ENCODE results near the gene RTP3. TPM values are rescaled to one million over a fixed set of nuclear protein-coding genes. Genes with fewer than 3 reads are reported as not detected.
A peak's percentile ranks its signal among the peaks of the same experiment; 100 is the strongest.

Gene RTP3
- total RNA-seq, 2 experiments from 2014 or later = 0.74 to 1.3 TPM

DNA sequence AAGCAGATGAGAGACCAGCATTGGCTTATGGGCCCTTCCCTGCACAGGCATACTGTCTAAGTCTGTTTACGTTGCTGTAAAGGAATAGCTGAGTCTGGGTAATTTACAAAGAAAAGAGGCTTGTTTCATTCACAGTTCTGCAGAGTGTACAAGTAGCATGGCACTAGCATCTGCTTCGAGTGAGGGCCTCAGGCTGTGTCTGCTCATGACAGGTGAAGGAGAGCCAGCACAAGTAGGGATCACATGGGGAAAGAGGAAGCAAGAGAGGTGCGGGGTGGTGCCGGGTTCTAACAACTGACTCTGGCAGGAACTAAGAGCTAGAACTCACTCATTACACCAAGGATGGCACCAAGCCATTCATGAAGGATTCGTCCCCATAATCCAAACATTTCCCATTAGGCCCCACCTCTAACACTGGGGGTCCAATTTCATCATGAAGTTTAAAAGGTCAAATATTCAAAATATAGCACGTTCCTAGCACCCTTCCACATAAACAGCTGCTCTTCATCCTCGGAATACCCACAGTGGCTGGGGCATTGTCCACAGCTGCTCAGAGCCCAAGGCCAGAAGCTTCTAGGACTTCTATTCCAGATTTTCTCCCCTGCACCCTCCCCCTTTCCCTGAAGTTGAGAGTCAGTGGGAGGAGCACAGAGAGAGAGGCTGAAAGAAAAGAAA is 5.6 kb downstream of the RTP3 start:
- peaks cover 7% of the 10 kb centered on the region for H3K9me3 ChIP-seq (ENCODE audit: low read length)
- BruUV-seq (replicated peaks) = no TSS peak
- TF ChIP-seq CTCF (conservative IDR thresholded peaks at IDR 0.05; ENCODE audit: low read length) (no peak), EZH2phosphoT487 (IDR thresholded peaks at IDR 0.05; ENCODE audit: borderline replicate concordance, low read depth, low read length) (no peak)
- H4K20me1 ChIP-seq (ENCODE audit: insufficient read depth, low read length) = no peaks in the 10 kb centered on the region
- ChIA-PET POLR2A (interaction anchor here (0.6 to 7.8 kb wide), 5 partner anchors 10 to 730 kb away, joined by 4 to 70 read pairs (median 10); no protein-coding TSS in a partner anchor), CTCF (ENCODE audit: unreplicated experiment) (interaction anchor here (1.2 to 2.3 kb wide), 2 partner anchors 35 to 42 kb away, joined by 3 to 8 read pairs; no protein-coding TSS in a partner anchor)
- H3K9me2 ChIP-seq (ENCODE audit: insufficient read depth, low read length) = no peaks in the 10 kb centered on the region
- H2AFZ ChIP-seq (ENCODE audit: low read length) = peak overlapping the region; percentile 64
- intact Hi-C loops (cut with micrococcal nuclease; ENCODE audit: unreplicated experiment) = no loop called here
- peaks cover 56% of the 10 kb centered on the region for H3K4me1 ChIP-seq (ENCODE audit: insufficient read depth, low read length, poor library complexity, severe bottlenecking)
- H3K4me2 ChIP-seq (ENCODE audit: low read length) = no peak overlapping the region
- DNase-seq (ENCODE audit: low spot score) = peak; percentile 26
- H3K36me3 ChIP-seq (ENCODE audit: insufficient read depth, low read length) = no peaks in the 10 kb centered on the region
- no peak overlapping the region for H3K4me3 ChIP-seq (ENCODE audit: low read depth, low read length, poor library complexity, severe bottlenecking)
- no peak overlapping the region for H3K27ac ChIP-seq (ENCODE audit: low read depth, low read length, poor library complexity, severe bottlenecking)
- H3K79me2 ChIP-seq (ENCODE audit: insufficient read depth, low read depth, low read length) = no peaks in the 10 kb centered on the region

GRCh38 chr3:46504789-46505188 is 7.0 kb downstream of the RTP3 start:
- CTCF ChIA-PET (ENCODE audit: unreplicated experiment) = no interaction called here
- peaks cover 41% of the 10 kb centered on the region for H3K4me1 ChIP-seq (ENCODE audit: insufficient read depth, low read length, poor library complexity, severe bottlenecking)
- no peak overlapping the region for H3K27ac ChIP-seq (ENCODE audit: low read depth, low read length, poor library complexity, severe bottlenecking)
- no peak overlapping the region for H2AFZ ChIP-seq (ENCODE audit: low read length)
- DNase-seq (ENCODE audit: low spot score) = no peak
- no peaks in the 10 kb centered on the region for H3K9me2 ChIP-seq (ENCODE audit: insufficient read depth, low read length)
- H3K9me3 ChIP-seq (ENCODE audit: low read length) = peaks cover 7% of the 10 kb centered on the region
- POLR2A ChIA-PET = no interaction called here
- no peaks in the 10 kb centered on the region for H4K20me1 ChIP-seq (ENCODE audit: insufficient read depth, low read length)
- intact Hi-C loops (cut with micrococcal nuclease; ENCODE audit: unreplicated experiment) = no loop called here
- no peaks in the 10 kb centered on the region for H3K79me2 ChIP-seq (ENCODE audit: insufficient read depth, low read depth, low read length)
- no peak for TF ChIP-seq CTCF (conservative IDR thresholded peaks at IDR 0.05; ENCODE audit: low read length)
- TF ChIP-seq EZH2phosphoT487 (IDR thresholded peaks at IDR 0.05; ENCODE audit: borderline replicate concordance, low read depth, low read length) = no peak
- no peak overlapping the region for H3K4me2 ChIP-seq (ENCODE audit: low read length)
- no peaks in the 10 kb centered on the region for H3K36me3 ChIP-seq (ENCODE audit: insufficient read depth, low read length)
- BruUV-seq (replicated peaks) = no TSS peak
- H3K4me3 ChIP-seq (ENCODE audit: low read depth, low read length, poor library complexity, severe bottlenecking) = no peak overlapping the region

- H2AFZ ChIP-seq (ENCODE audit: low read length) = no peak overlapping the region
- H3K9me2 ChIP-seq (ENCODE audit: insufficient read depth, low read length) = no peaks in the 10 kb centered on the region
- H3K4me3 ChIP-seq (ENCODE audit: low read depth, low read length, poor library complexity, severe bottlenecking) = no peak overlapping the region
- intact Hi-C loops (cut with micrococcal nuclease; ENCODE audit: unreplicated experiment) = no loop called here
- no peaks in the 10 kb centered on the region for H3K79me2 ChIP-seq (ENCODE audit: insufficient read depth, low read depth, low read length)
- no peaks in the 10 kb centered on the region for H4K20me1 ChIP-seq (ENCODE audit: insufficient read depth, low read length)
- no peak overlapping the region for H3K4me2 ChIP-seq (ENCODE audit: low read length)
- BruUV-seq (replicated peaks) = no TSS peak
- peaks cover 29% of the 10 kb centered on the region for H3K4me1 ChIP-seq (ENCODE audit: insufficient read depth, low read length, poor library complexity, severe bottlenecking)
- CTCF ChIA-PET (ENCODE audit: unreplicated experiment) = interaction anchor here (0.5 kb wide), 1 partner anchor 1795 kb away, joined by 3 read pairs; no protein-coding TSS in a partner anchor
- H3K36me3 ChIP-seq (ENCODE audit: insufficient read depth, low read length) = no peaks in the 10 kb centered on the region
- H3K27ac ChIP-seq (ENCODE audit: low read depth, low read length, poor library complexity, severe bottlenecking) = no peak overlapping the region
- DNase-seq (ENCODE audit: low spot score) = no peak
- no peak for TF ChIP-seq CTCF (conservative IDR thresholded peaks at IDR 0.05; ENCODE audit: low read length)
- no peak for TF ChIP-seq EZH2phosphoT487 (IDR thresholded peaks at IDR 0.05; ENCODE audit: borderline replicate concordance, low read depth, low read length)
- POLR2A ChIA-PET = no interaction called here
- peaks cover 7% of the 10 kb centered on the region for H3K9me3 ChIP-seq (ENCODE audit: low read length)
These were observed 8.2 kb downstream of the RTP3 start for GRCh38 chr3:46505953-46506352.

All from OCI-LY7 (cell line).